K562 (cell line): ENCODE data around the gene IGF2BP1. TPM values are rescaled to one million over a fixed set of nuclear protein-coding genes. Genes with fewer than 3 reads are reported as not detected.

Source experiments
- FOXO4 ChIP-seq: fragments of 450-650 bp; formaldehyde crosslinking; IDR thresholded peaks from 2 replicates; pipeline ENCODE4 v1.4.0; 2020; ENCODE audit warnings: mild to moderate bottlenecking, moderate library complexity
- HNRNPK ChIP-seq: fragments of 200-400 bp; formaldehyde crosslinking; IDR thresholded peaks from one replicate; pipeline ENCODE4 v1.6.1; 2018; ENCODE audit warnings: mild to moderate bottlenecking, low read depth, low read length; ENCODE audit not compliant: poor library complexity, severe bottlenecking
- NR2C2 ChIP-seq, 2 experiments: fragments of 200-800 bp in 1 of 2; sonication (Bioruptor generic) in 1 of 2; sonication (generic) in 1 of 2; formaldehyde crosslinking in 1 of 2; IDR thresholded peaks; 2 replicates each; pipeline versions ENCODE4 v1.6.1 to v1.8.0; 2016 to 2022; ENCODE audit warnings: mild to moderate bottlenecking in 1 of 2, missing compliant biosample characterization in 1 of 2, missing genetic modification characterization in 1 of 2, missing genetic modification reagents in 1 of 2
- RNF2 ChIP-seq: sonication (generic); IDR thresholded peaks from 2 replicates; pipeline ENCODE4 v1.6.1; 2016
- YY1 ChIP-seq, 3 experiments: IDR thresholded peaks; 2 replicates each; pipeline ENCODE4 v1.6.1; 2011; ENCODE audit warnings: low read length in 2 of 3, mild to moderate bottlenecking in 2 of 3, moderate library complexity in 2 of 3, borderline replicate concordance in 1 of 3, control low read depth in 1 of 3, low read depth in 1 of 3; ENCODE audit not compliant: insufficient read depth in 3 of 3, insufficient replicate concordance in 2 of 3, control insufficient read depth in 1 of 3, insufficient read length in 1 of 3; ENCODE audit errors: extremely low read depth in 1 of 3
- ZFP1 ChIP-seq: fragments of 450-650 bp; formaldehyde crosslinking; IDR thresholded peaks from 2 replicates; pipeline ENCODE4 v1.4.0; 2020; ENCODE audit warnings: mild to moderate bottlenecking, mixed read lengths
- ZNF589 ChIP-seq: fragments of 200-800 bp; sonication (Bioruptor generic); IDR thresholded peaks from 2 replicates; pipeline ENCODE4 v1.6.1; 2016; ENCODE audit warnings: low read depth, missing genetic modification characterization, missing compliant biosample characterization
- polyA plus RNA-seq, 8 experiments: library from polyadenylated mRNA; depleted of rRNA in 4 of 8; stranded (reverse) in 5 of 8; unstranded in 3 of 8; fragments of >200 nt; fragmentation: Nextera tagmentation in 2 of 8; fragmentation: Illumina TruSeq in 1 of 8; extraction: Ambion mirVana in 2 of 8; extraction: Trizol in 1 of 8; gene quantifications; 2 replicates each; pipeline versions ENCODE4 v1.2.1 to v1.2.3, GENCODE V29; 2011 to 2014; ENCODE audit warnings: inconsistent platforms in 1 of 8, missing spikeins in 1 of 8
- total RNA-seq, 7 experiments: library from RNA; depleted of rRNA in 6 of 7; stranded (reverse); fragments of >200 nt in 6 of 7; fragmentation: Illumina TruSeq in 2 of 7; extraction: Trizol in 2 of 7; gene quantifications; 2 replicates each; pipeline versions ENCODE4 v1.2.1 to v1.2.3, GENCODE V29; 2011 to 2021; ENCODE audit warnings: low replicate concordance in 1 of 7
- TF ChIP-seq, protein P1 (sequence below): IDR thresholded peaks from 2 replicates; pipeline ENCODE4 v1.6.1; 2012; ENCODE audit warnings: low read depth, low read length, improper control_type of control experiment, borderline replicate concordance
- TF ChIP-seq, protein P2 (sequence below): fragments of 200-600 bp; sonication (generic); IDR thresholded peaks from one replicate; pipeline ENCODE4 v1.6.1; 2012; ENCODE audit warnings: mild to moderate bottlenecking, low read depth, low read length, inconsistent platforms

IGF2BP1 gene
- total and polyA plus RNA-seq, 9 of the 15 experiments (the other 6 are each of a cell fraction or from before 2014, with no cell fraction given): 13.0 to 318 (median 53.6) TPM

GRCh38 chr17:48995974-48996721 is 1.0 kb upstream of the IGF2BP1 start (continued):
- TF ChIP-seq, protein P1, sequence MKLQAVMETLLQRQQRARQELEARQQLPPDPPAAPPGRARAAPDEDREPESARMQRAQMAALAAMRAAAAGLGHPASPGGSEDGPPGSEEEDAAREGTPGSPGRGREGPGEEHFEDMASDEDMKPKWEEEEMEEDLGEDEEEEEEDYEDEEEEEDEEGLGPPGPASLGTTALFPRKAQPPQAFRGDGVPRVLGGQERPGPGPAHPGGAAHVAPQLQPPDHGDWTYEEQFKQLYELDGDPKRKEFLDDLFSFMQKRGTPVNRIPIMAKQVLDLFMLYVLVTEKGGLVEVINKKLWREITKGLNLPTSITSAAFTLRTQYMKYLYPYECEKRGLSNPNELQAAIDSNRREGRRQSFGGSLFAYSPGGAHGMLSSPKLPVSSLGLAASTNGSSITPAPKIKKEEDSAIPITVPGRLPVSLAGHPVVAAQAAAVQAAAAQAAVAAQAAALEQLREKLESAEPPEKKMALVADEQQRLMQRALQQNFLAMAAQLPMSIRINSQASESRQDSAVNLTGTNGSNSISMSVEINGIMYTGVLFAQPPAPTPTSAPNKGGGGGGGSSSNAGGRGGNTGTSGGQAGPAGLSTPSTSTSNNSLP: no peak
- TF ChIP-seq NR2C2 (CRISPR knock-in tag; IDR thresholded peaks at IDR 0.05): peak; percentile 42; the same call in 1 of the 2 replicates
- TF ChIP-seq NR2C2 (tag; IDR thresholded peaks at IDR 0.05): peak; percentile 42; the same call in 1 of the 2 replicates
- TF ChIP-seq HNRNPK: no peak
- TF ChIP-seq, protein P2, sequence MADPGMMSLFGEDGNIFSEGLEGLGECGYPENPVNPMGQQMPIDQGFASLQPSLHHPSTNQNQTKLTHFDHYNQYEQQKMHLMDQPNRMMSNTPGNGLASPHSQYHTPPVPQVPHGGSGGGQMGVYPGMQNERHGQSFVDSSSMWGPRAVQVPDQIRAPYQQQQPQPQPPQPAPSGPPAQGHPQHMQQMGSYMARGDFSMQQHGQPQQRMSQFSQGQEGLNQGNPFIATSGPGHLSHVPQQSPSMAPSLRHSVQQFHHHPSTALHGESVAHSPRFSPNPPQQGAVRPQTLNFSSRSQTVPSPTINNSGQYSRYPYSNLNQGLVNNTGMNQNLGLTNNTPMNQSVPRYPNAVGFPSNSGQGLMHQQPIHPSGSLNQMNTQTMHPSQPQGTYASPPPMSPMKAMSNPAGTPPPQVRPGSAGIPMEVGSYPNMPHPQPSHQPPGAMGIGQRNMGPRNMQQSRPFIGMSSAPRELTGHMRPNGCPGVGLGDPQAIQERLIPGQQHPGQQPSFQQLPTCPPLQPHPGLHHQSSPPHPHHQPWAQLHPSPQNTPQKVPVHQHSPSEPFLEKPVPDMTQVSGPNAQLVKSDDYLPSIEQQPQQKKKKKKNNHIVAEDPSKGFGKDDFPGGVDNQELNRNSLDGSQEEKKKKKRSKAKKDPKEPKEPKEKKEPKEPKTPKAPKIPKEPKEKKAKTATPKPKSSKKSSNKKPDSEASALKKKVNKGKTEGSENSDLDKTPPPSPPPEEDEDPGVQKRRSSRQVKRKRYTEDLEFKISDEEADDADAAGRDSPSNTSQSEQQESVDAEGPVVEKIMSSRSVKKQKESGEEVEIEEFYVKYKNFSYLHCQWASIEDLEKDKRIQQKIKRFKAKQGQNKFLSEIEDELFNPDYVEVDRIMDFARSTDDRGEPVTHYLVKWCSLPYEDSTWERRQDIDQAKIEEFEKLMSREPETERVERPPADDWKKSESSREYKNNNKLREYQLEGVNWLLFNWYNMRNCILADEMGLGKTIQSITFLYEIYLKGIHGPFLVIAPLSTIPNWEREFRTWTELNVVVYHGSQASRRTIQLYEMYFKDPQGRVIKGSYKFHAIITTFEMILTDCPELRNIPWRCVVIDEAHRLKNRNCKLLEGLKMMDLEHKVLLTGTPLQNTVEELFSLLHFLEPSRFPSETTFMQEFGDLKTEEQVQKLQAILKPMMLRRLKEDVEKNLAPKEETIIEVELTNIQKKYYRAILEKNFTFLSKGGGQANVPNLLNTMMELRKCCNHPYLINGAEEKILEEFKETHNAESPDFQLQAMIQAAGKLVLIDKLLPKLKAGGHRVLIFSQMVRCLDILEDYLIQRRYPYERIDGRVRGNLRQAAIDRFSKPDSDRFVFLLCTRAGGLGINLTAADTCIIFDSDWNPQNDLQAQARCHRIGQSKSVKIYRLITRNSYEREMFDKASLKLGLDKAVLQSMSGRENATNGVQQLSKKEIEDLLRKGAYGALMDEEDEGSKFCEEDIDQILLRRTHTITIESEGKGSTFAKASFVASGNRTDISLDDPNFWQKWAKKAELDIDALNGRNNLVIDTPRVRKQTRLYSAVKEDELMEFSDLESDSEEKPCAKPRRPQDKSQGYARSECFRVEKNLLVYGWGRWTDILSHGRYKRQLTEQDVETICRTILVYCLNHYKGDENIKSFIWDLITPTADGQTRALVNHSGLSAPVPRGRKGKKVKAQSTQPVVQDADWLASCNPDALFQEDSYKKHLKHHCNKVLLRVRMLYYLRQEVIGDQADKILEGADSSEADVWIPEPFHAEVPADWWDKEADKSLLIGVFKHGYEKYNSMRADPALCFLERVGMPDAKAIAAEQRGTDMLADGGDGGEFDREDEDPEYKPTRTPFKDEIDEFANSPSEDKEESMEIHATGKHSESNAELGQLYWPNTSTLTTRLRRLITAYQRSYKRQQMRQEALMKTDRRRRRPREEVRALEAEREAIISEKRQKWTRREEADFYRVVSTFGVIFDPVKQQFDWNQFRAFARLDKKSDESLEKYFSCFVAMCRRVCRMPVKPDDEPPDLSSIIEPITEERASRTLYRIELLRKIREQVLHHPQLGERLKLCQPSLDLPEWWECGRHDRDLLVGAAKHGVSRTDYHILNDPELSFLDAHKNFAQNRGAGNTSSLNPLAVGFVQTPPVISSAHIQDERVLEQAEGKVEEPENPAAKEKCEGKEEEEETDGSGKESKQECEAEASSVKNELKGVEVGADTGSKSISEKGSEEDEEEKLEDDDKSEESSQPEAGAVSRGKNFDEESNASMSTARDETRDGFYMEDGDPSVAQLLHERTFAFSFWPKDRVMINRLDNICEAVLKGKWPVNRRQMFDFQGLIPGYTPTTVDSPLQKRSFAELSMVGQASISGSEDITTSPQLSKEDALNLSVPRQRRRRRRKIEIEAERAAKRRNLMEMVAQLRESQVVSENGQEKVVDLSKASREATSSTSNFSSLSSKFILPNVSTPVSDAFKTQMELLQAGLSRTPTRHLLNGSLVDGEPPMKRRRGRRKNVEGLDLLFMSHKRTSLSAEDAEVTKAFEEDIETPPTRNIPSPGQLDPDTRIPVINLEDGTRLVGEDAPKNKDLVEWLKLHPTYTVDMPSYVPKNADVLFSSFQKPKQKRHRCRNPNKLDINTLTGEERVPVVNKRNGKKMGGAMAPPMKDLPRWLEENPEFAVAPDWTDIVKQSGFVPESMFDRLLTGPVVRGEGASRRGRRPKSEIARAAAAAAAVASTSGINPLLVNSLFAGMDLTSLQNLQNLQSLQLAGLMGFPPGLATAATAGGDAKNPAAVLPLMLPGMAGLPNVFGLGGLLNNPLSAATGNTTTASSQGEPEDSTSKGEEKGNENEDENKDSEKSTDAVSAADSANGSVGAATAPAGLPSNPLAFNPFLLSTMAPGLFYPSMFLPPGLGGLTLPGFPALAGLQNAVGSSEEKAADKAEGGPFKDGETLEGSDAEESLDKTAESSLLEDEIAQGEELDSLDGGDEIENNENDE: no peak
- TF ChIP-seq RNF2: peak; percentile 64
- TF ChIP-seq FOXO4 (CRISPR knock-in tag): no peak
- TF ChIP-seq ZNF589 (CRISPR knock-in tag): no peak; the same call in 1 of the 2 replicates
- TF ChIP-seq ZFP1: no peak
- TF ChIP-seq YY1 (IDR thresholded peaks at IDR 0.05; ENCODE audit: borderline replicate concordance in 1 of 3, control insufficient read depth in 1 of 3, extremely low read depth in 1 of 3, insufficient read depth in 3 of 3, insufficient read length in 1 of 3, insufficient replicate concordance in 2 of 3, low read depth in 1 of 3, low read length in 2 of 3): peak in 1 of 3 experiments; percentile 3
